T-helper 1 cell treated with Interleukin-12 subunit alpha and Interleukin-12 subunit beta and Interleukin-4 antibody, amounts not matched to agents 30 ng/mL and 1 ng/mL, for 36 hours (primary cell): Measurements from ENCODE around the gene GPR160. TPM values are rescaled to one million over a fixed set of nuclear protein-coding genes. Genes with fewer than 3 reads are reported as not detected.
"Not testable (repeated sequence)": the region's sequence is repeated elsewhere in the genome, so short reads cannot be mapped to it uniquely, and the experiment has no call there.

ENCODE experiments used
- intact Hi-C: fragments of 100-400 bp; cut with micrococcal nuclease; formaldehyde crosslinking; loops from one replicate; pipeline ENCODE4 v1.15.1; 2024
- total RNA-seq: library from RNA; stranded (reverse); gene quantifications from 2 replicates; pipeline ENCODE4 v1.2.3, GENCODE V29; 2022

The GPR160 gene
- total RNA-seq, 1 donor from 2014 or later, result 5.1 TPM

GRCh38 chr3:170108955-170109354, 71.2 kb downstream of the GPR160 start:
- intact Hi-C loops, result no loop called here

GRCh38 chr3:170109579-170110293, 71.9 kb downstream of the GPR160 start:
- intact Hi-C loops, result no loop called here

- intact Hi-C loops, result no loop called here
These were observed 73.5 kb downstream of the GPR160 start for GRCh38 chr3:170111147-170111771.

GRCh38 chr3:170114165-170114564, 76.4 kb downstream of the GPR160 start:
- intact Hi-C loops, result not testable (repeated sequence)

- intact Hi-C loops, result no loop called here
These were observed 79.3 kb downstream of the GPR160 start for GRCh38 chr3:170117134-170117533.

- intact Hi-C loops, result loop anchor here (1.0 to 2.0 kb wide), 2 partner anchors 50 to 90 kb away; no protein-coding TSS in a partner anchor
These were observed 90.6 kb downstream of the GPR160 start for GRCh38 chr3:170128259-170128976.

GRCh38 chr3:170128977-170129431, 91.2 kb downstream of the GPR160 start:
- intact Hi-C loops, result loop anchor here (1.0 to 2.0 kb wide), 2 partner anchors 49 to 90 kb away; no protein-coding TSS in a partner anchor

- intact Hi-C loops, result loop anchor here (5.0 kb wide), 1 partner anchor 682 kb away; no protein-coding TSS in a partner anchor
These were observed 92.7 kb downstream of the GPR160 start for GRCh38 chr3:170130532-170130931.

- intact Hi-C loops, result loop anchor here (5.0 kb wide), 1 partner anchor 680 kb away; no protein-coding TSS in a partner anchor
These were observed 94.5 kb downstream of the GPR160 start for GRCh38 chr3:170132335-170132734.

Other genes starting within 250 kb of the GPR160 start
- gene LRRIQ4, start 225.1 kb upstream of the GPR160 start, total RNA-seq, result not detected in 2 replicates
- 1.5 and 1.9 TPM in 2 replicates for gene LRRC34, start 225.1 kb upstream of the GPR160 start, total RNA-seq
- not detected in 2 replicates for gene LRRC31, start 168.1 kb upstream of the GPR160 start, total RNA-seq
- not detected in 2 replicates for gene SAMD7, start 126.4 kb upstream of the GPR160 start, total RNA-seq
- 76.8 and 87.2 TPM in 2 replicates for gene SEC62, start 71.2 kb upstream of the GPR160 start, total RNA-seq
- 80.5 and 81.5 TPM in 2 replicates for gene PHC3, start 143.7 kb downstream of the GPR160 start, total RNA-seq
- gene PRKCI, start 184.4 kb downstream of the GPR160 start, total RNA-seq, result 15.9 and 18.5 TPM in 2 replicates